GM12878 (cell line): Measurements from ENCODE around the gene CUTA. TPM values are rescaled to one million over a fixed set of nuclear protein-coding genes. Genes with fewer than 3 reads are reported as not detected.

Experiments
- BCLAF1 ChIP-seq: fragments of 450-650 bp; IDR thresholded peaks from 2 replicates; pipeline ENCODE4 v1.6.1; 2017; ENCODE audit warnings: antibody characterized with exemption, mild to moderate bottlenecking, moderate library complexity
- CHD1 ChIP-seq: IDR thresholded peaks from 2 replicates; pipeline ENCODE4 v1.6.1; 2012; ENCODE audit warnings: low read depth, low read length, improper control_type of control experiment
- EED ChIP-seq: sonication (generic); IDR thresholded peaks from 2 replicates; pipeline ENCODE4 v1.6.1; 2016; ENCODE audit warnings: antibody characterized with exemption, low read depth
- EGR1 ChIP-seq, 2 experiments: IDR thresholded peaks; 1 replicate in 1 of 2; 2 replicates in 1 of 2; pipeline ENCODE4 v1.6.1; 2011 to 2012; ENCODE audit warnings: low read depth in 2 of 2, low read length in 2 of 2, borderline replicate concordance in 1 of 2, mild to moderate bottlenecking in 1 of 2, moderate library complexity in 1 of 2
- PKNOX1 ChIP-seq: fragments of 450-650 bp; IDR thresholded peaks from 2 replicates; pipeline ENCODE4 v1.6.1; 2016; ENCODE audit warnings: mild to moderate bottlenecking
- SUPT20H ChIP-seq: IDR thresholded peaks from 2 replicates; pipeline ENCODE4 v1.6.1; 2011; ENCODE audit warnings: low read depth, mild to moderate bottlenecking, low read length, moderate library complexity, borderline replicate concordance; ENCODE audit not compliant: control insufficient read depth
- ZBED1 ChIP-seq: IDR thresholded peaks from 2 replicates; pipeline ENCODE4 v1.6.1; 2016; ENCODE audit warnings: borderline replicate concordance
- polyA plus RNA-seq, 11 experiments: library from polyadenylated mRNA; depleted of rRNA in 4 of 11; unstranded in 6 of 11; stranded (reverse) in 5 of 11; fragments of >200 nt; fragmentation: Nextera tagmentation in 4 of 11; fragmentation: Illumina TruSeq in 1 of 11; extraction: Ambion mirVana in 4 of 11; extraction: Trizol in 1 of 11; gene quantifications; 1 replicate in 1 of 11; 2 replicates in 10 of 11; pipeline versions ENCODE4 v1.2.1 to v1.2.3, GENCODE V29; 2011 to 2016; ENCODE audit warnings: inconsistent platforms in 2 of 11, missing spikeins in 2 of 11, low read depth in 1 of 11
- total RNA-seq, 4 experiments: library from RNA; depleted of rRNA in 3 of 4; stranded (reverse); fragments of >200 nt in 3 of 4; fragmentation: Illumina TruSeq in 1 of 4; extraction: Trizol in 1 of 4; gene quantifications; 2 replicates each; pipeline versions ENCODE4 v1.2.1 to v1.2.3, GENCODE V29; 2013 to 2021

Gene CUTA
- total and polyA plus RNA-seq, 10 of the 15 experiments (the other 5 are each of a cell fraction or from before 2014, with no cell fraction given): 102 to 293 (median 189) TPM

- TF ChIP-seq SUPT20H (no peak), EGR1 (IDR thresholded peaks at IDR 0.05; ENCODE audit: borderline replicate concordance in 1 of 2, low read depth in 2 of 2, low read length in 2 of 2) (no peak), PKNOX1 (no peak), CHD1 (no peak), ZBED1 (no peak), BCLAF1 (no peak), EED (no peak)
- TF ChIP-seq, all 136 proteins: peak for 0
Observed at GRCh38 chr6:33439956-33440648, 22.2 kb upstream of the CUTA start (continued).
